SK-N-MC (cell line): ENCODE results near the gene ROMO1.
"Not testable (repeated sequence)": the region's sequence is repeated elsewhere in the genome, so short reads cannot be mapped to it uniquely, and the experiment has no call there.

Experiments
- EZH2 ChIP-seq: fragments of 200-600 bp; sonication (generic); IDR thresholded peaks from one replicate; pipeline ENCODE4 v1.6.1; 2017; ENCODE audit warnings: antibody characterized with exemption
- POLR2AphosphoS5 ChIP-seq: IDR thresholded peaks from 2 replicates; pipeline ENCODE4 v1.6.1; 2012; ENCODE audit warnings: mild to moderate bottlenecking, low read depth, low read length, borderline replicate concordance

DNA sequence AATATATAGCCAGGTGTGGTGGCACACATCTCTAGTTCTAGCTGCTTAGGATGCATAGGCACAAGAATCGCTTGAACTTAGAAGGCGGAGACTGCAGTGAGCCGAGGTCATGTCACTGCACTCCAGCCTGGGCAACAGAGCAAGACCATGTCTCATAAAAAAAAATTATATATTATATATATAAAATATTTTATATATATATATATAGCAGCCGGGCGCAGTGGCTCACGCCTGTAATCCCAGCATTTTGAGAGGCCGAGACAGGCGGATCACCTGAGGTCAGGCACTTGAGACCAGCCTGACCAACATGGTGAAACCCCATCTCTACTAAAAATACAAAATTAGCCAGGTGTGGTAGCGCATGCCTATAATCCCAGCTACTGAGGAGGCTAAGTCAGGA, 13.8 kb upstream of the ROMO1 start:
- TF ChIP-seq EZH2, POLR2AphosphoS5: not testable (repeated sequence)
